Activated CD4-positive, alpha-beta memory T cell treated with anti-CD3 and anti-CD28 coated beads, Interleukin-2, amount 10 ng/mL, durations not matched to agents 7 days and 5 days (primary cell): Measurements from ENCODE around the gene ATP10A. TPM values are rescaled to one million over a fixed set of nuclear protein-coding genes. Genes with fewer than 3 reads are reported as not detected.
A peak's percentile ranks its signal among the peaks of the same experiment; 100 is the strongest.

Experiments
- CTCF ChIA-PET: fragments of 350-600 bp; sonication (Branson Sonifier 250); formaldehyde crosslinking; loops from one replicate; lab custom pipeline; 2021; ENCODE audit warnings: antibody characterized with exemption, inconsistent platforms; lab: Charles Lee
- POLR2A ChIA-PET: fragments of 350-600 bp; sonication (Branson Sonifier 250); formaldehyde crosslinking; loops from one replicate; lab custom pipeline; 2021; ENCODE audit warnings: antibody characterized with exemption; lab: Charles Lee
- DNase-seq: peaks from one replicate; pipeline ENCODE4 v3.0.0-alpha.2; 2020
- H3K27ac Mint-ChIP-seq: one replicate; pipeline ENCODE4 v1.8.0; 2021; ENCODE audit warnings: mild to moderate bottlenecking, mixed read lengths
- H3K27me3 Mint-ChIP-seq: one replicate; pipeline ENCODE4 v1.8.0; 2021; ENCODE audit warnings: mixed read lengths
- H3K36me3 Mint-ChIP-seq: one replicate; pipeline ENCODE4 v1.8.0; 2021; ENCODE audit warnings: low read depth, mixed read lengths
- H3K4me1 Mint-ChIP-seq: one replicate; pipeline ENCODE4 v1.8.0; 2021; ENCODE audit warnings: mixed read lengths
- H3K4me3 Mint-ChIP-seq: one replicate; pipeline ENCODE4 v1.8.0; 2021; ENCODE audit warnings: mild to moderate bottlenecking, mixed read lengths
- H3K9me3 Mint-ChIP-seq: one replicate; pipeline ENCODE4 v1.8.0; 2021; ENCODE audit warnings: mixed read lengths
- total RNA-seq, 2 experiments: library from RNA; stranded (reverse); gene quantifications; one replicate each; pipeline ENCODE4 v1.2.3, GENCODE V29; 2021

Gene ATP10A
- total RNA-seq, 2 experiments from 2014 or later: 35.8 to 36.5 TPM

- Mint-ChIP-seq H3K4me3 (no peak overlapping the region), H3K4me1 (no peaks in the 10 kb centered on the region), H3K27me3 (no peaks in the 10 kb centered on the region), H3K9me3 (no peaks in the 10 kb centered on the region), H3K36me3 (peaks cover 9% of the 10 kb centered on the region), H3K27ac (no peak overlapping the region)
- no peak for DNase-seq
- ChIA-PET POLR2A (no interaction called here), CTCF (no interaction called here)
Observed at GRCh38 chr15:25707656-25708365, 155.3 kb downstream of the ATP10A start.

GRCh38 chr15:25706176-25706955 lies 156.8 kb downstream of the ATP10A start:
- DNase-seq: no peak
- ChIA-PET POLR2A (no interaction called here), CTCF (no interaction called here)
- no peak overlapping the region for H3K4me3 Mint-ChIP-seq
- H3K9me3 Mint-ChIP-seq: no peaks in the 10 kb centered on the region
- peaks cover 5% of the 10 kb centered on the region for H3K36me3 Mint-ChIP-seq
- no peaks in the 10 kb centered on the region for H3K27me3 Mint-ChIP-seq
- H3K4me1 Mint-ChIP-seq: no peaks in the 10 kb centered on the region
- H3K27ac Mint-ChIP-seq: no peak overlapping the region

DNA sequence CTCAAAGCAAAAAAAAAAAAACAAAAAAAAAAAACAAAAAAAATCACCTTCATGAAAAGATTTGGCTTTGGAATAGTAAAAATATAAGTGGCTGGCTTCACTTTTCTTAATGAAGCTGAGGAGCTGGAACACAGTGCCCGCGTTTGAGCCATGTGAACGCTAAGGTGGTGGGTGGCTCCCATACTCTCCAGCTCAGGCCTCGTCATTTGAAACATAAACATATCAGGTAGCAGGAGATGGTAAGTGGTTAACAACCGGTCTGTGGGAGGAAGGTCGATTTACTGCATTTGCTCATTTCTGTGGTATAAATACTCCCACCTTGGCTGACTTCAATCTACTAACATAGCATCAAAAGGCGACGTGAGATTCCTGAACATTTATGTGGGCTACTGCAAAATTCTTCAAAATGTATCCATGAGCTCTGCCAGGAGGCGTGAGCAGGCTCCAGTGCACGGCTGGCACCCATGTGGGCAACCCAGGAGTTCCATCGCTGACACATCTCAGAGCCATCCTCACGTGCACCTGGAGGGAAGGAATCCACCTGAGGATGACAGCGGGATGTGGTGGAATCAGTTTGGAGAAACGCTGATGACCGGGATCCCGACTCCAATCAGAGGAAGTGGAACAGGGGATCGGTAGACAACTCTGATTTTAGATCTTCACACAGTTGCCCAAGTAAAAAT lies 157.6 kb downstream of the ATP10A start:
- no peaks in the 10 kb centered on the region for H3K27me3 Mint-ChIP-seq

DNA sequence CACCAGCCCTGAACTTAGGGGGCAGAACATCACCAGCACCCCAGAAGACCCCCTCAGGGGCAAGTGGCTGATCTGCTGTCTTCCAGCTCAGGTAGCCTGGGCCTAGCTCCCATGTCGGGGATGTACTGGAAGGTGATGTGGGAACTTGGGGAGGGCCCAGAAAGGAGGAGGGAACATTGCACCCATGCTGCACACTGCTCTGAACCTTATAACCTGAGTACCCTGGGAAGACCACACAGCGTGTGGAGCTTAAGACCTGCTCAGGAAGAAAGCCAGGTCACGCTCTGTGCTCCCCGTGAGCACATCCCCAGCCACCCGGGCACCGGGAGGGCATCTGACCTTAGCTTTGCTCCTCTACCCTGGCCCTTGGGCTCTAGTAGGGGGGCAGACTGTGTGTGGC lies 159.4 kb downstream of the ATP10A start:
- ChIA-PET POLR2A (no interaction called here), CTCF (interaction anchor here (2.1 kb wide), 1 partner anchor 230 kb away, joined by 7 read pairs; no protein-coding TSS in a partner anchor)
- Mint-ChIP-seq H3K27me3 (no peaks in the 10 kb centered on the region), H3K9me3 (no peaks in the 10 kb centered on the region), H3K27ac (no peak overlapping the region), H3K4me1 (no peaks in the 10 kb centered on the region), H3K4me3 (no peak overlapping the region), H3K36me3 (peaks cover 18% of the 10 kb centered on the region)
- no peak for DNase-seq

More for the DNA sequence above, 157.6 kb downstream of the ATP10A start:
- no peak overlapping the region for H3K4me3 Mint-ChIP-seq
- no peak for DNase-seq
- ChIA-PET POLR2A (no interaction called here), CTCF (interaction anchor here (2.1 kb wide), 1 partner anchor 229 kb away, joined by 7 read pairs; no protein-coding TSS in a partner anchor)
- H3K9me3 Mint-ChIP-seq: no peaks in the 10 kb centered on the region
- H3K36me3 Mint-ChIP-seq: peaks cover 8% of the 10 kb centered on the region
- H3K27ac Mint-ChIP-seq: no peak overlapping the region
- H3K4me1 Mint-ChIP-seq: no peaks in the 10 kb centered on the region

DNA sequence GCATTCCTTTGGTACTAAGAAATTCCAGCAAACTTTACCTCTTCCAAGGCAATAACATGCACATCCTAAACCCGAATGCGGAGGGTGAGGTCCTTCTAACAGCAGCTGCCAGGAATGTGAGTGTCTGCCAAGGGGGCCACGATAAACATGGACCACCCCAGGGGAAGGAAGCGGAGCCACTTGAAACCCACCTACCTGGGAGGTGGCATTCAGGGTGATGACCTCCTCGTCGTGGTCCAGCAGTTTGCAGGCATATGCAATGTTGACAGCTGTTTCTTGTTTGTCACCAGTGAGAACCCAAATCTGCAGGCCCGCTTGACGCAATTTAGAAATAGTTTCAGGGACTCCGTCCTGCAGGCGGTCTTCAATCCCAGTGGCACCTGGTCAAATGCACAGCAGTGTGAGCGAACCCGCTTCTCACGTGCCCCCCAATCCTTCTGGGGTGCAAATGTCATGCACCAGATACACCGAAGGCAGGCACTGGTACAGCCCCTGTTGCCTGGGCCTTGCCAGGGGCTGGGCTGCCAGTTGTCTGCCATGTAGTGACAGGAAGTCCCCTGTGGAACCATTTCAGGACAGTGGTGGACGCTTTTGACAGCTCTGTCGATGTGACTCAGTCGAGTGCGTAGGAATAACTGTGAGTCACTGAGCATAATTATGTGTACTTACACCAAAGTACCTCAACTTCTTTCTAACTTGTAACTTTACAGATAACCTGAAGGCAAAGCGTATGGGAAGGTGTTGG lies 161.2 kb downstream of the ATP10A start:
- no peaks in the 10 kb centered on the region for H3K9me3 Mint-ChIP-seq
- CTCF ChIA-PET: no interaction called here
- H3K27me3 Mint-ChIP-seq: no peaks in the 10 kb centered on the region
- no peaks in the 10 kb centered on the region for H3K4me1 Mint-ChIP-seq
- DNase-seq: no peak
- no peak overlapping the region for H3K4me3 Mint-ChIP-seq
- H3K27ac Mint-ChIP-seq: no peak overlapping the region
- peaks cover 24% of the 10 kb centered on the region for H3K36me3 Mint-ChIP-seq
- POLR2A ChIA-PET: no interaction called here

GRCh38 chr15:25700916-25701315 lies 162.2 kb downstream of the ATP10A start:
- Mint-ChIP-seq H3K9me3 (no peaks in the 10 kb centered on the region), H3K4me3 (no peak overlapping the region), H3K27ac (no peak overlapping the region), H3K27me3 (no peaks in the 10 kb centered on the region), H3K4me1 (no peaks in the 10 kb centered on the region), H3K36me3 (peaks cover 27% of the 10 kb centered on the region)
- CTCF ChIA-PET: no interaction called here
- POLR2A ChIA-PET: no interaction called here
- no peak for DNase-seq

DNA sequence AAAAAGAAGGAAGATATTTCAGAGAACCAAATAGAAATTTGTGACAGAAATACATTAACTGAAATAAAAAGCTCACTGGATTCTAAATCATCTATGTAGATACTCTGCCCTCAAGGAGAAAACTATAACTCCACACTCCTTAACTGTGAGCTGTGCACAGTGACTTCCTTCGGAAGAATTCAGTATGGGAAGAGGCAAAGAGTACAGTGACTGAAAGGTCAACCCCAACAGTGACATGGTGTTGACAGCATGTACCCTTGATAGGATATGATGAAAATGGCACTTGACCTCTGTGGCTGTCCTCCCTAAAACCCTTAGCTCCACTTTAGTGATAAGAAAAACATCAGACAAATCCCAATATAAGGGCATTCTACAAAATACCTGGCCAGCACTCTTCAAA lies 165.5 kb downstream of the ATP10A start:
- no peak for DNase-seq
- no peaks in the 10 kb centered on the region for H3K4me1 Mint-ChIP-seq
- ChIA-PET POLR2A (no interaction called here), CTCF (no interaction called here)
- peaks cover 32% of the 10 kb centered on the region for H3K36me3 Mint-ChIP-seq
- H3K4me3 Mint-ChIP-seq: no peak overlapping the region
- no peaks in the 10 kb centered on the region for H3K9me3 Mint-ChIP-seq
- H3K27me3 Mint-ChIP-seq: no peaks in the 10 kb centered on the region
- no peak overlapping the region for H3K27ac Mint-ChIP-seq

GRCh38 chr15:25695875-25696760 lies 167.0 kb downstream of the ATP10A start:
- Mint-ChIP-seq H3K27me3 (no peaks in the 10 kb centered on the region), H3K4me1 (no peaks in the 10 kb centered on the region), H3K4me3 (no peak overlapping the region), H3K9me3 (no peaks in the 10 kb centered on the region), H3K27ac (no peak overlapping the region), H3K36me3 (peaks cover 33% of the 10 kb centered on the region)
- POLR2A ChIA-PET: no interaction called here
- no peak for DNase-seq
- CTCF ChIA-PET: interaction anchor here (2.2 kb wide), 1 partner anchor 238 kb away, joined by 11 read pairs; no protein-coding TSS in a partner anchor

DNA sequence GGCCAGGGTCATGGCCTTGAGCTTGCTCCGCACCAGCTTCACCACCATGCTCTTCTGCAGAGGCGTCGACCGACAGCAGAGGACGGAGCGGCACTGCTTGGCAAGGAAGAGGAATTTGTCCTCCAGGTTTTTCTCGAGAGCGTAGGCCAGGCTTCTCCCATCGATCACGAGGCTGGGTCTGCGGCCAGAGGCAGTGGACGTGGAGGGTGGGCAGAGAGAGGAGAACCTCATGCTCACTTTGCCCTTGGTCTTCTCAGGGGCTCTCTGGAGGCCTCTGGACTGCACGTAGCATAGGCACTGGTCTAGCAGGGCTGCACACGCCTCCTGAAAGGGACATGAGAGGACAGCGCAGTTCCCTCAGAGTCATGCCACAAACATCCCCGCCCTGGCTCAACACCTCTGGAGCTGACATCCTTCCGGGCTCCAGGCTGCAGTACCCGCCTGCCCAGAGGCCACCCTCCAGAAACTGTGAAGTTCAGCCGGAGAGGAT lies 168.3 kb downstream of the ATP10A start:
- Mint-ChIP-seq H3K27ac (no peak overlapping the region), H3K4me3 (no peak overlapping the region), H3K9me3 (no peaks in the 10 kb centered on the region), H3K36me3 (peaks cover 30% of the 10 kb centered on the region), H3K27me3 (no peaks in the 10 kb centered on the region), H3K4me1 (no peaks in the 10 kb centered on the region)
- no peak for DNase-seq
- CTCF ChIA-PET: interaction anchor here (1.5 kb wide), 1 partner anchor 239 kb away, joined by 14 read pairs; no protein-coding TSS in a partner anchor
- POLR2A ChIA-PET: no interaction called here

- H3K4me3 Mint-ChIP-seq: no peak overlapping the region
- CTCF ChIA-PET: interaction anchor here (1.5 kb wide), 1 partner anchor 240 kb away, joined by 14 read pairs; no protein-coding TSS in a partner anchor
- H3K27me3 Mint-ChIP-seq: no peaks in the 10 kb centered on the region
- POLR2A ChIA-PET: no interaction called here
- DNase-seq: no peak
- H3K27ac Mint-ChIP-seq: no peak overlapping the region
- no peaks in the 10 kb centered on the region for H3K4me1 Mint-ChIP-seq
- H3K9me3 Mint-ChIP-seq: no peaks in the 10 kb centered on the region
- H3K36me3 Mint-ChIP-seq: peaks cover 34% of the 10 kb centered on the region
Observed at GRCh38 chr15:25694239-25694584, 168.9 kb downstream of the ATP10A start.

DNA sequence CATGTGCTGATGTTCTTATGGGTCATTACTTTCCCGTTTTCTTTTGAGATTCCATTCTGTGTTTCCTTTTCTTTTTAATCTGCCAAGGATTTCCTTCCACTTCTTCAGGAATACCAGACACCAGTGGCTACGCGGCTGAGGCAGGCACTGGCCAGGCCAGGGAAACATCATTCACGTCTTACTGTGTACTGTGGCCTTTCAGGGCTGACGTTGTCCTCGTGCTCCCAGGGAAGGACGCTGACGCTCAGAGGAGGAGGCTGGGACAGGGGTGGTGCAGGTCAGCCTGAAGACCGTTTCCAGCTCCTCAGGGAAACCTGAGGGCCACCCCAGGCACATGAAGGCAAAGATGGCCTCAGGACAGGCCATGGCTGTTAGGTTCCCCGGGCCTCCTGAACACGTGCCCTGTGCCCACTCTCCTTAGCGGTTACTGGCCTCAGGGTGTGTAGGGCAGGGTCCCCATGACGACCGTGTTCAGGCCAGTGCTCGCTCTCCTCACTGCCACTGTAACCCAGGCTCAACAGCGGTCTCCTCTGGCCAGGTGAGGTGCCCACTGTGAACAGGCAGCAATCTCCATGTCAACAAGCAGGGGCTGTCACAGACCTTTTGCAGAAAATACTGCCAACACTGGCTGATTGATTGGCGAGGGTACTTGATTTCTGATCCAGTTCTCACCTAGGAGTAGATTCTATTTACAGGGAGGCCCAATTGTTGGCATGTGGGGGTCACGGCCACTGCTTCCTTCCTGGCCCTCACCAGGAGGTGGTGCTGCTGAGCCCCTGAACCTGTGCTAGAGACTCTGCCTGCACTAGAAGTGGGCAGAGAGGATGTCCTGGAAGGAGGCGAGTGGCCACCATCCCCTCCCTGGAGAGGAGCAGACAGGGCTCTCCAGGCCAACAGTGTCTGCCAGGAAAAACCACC lies 169.5 kb downstream of the ATP10A start:
- H3K27me3 Mint-ChIP-seq: no peaks in the 10 kb centered on the region
- H3K27ac Mint-ChIP-seq: no peak overlapping the region

More for the DNA sequence above, 169.5 kb downstream of the ATP10A start:
- no peak overlapping the region for H3K4me3 Mint-ChIP-seq
- ChIA-PET POLR2A (no interaction called here), CTCF (interaction anchor here (1.1 to 1.5 kb wide), 2 partner anchors 240 kb away, joined by 5 to 14 read pairs; no protein-coding TSS in a partner anchor)
- no peaks in the 10 kb centered on the region for H3K4me1 Mint-ChIP-seq
- DNase-seq: peak; percentile 39
- peaks cover 30% of the 10 kb centered on the region for H3K36me3 Mint-ChIP-seq
- no peaks in the 10 kb centered on the region for H3K9me3 Mint-ChIP-seq
